Measurements from ENCODE around the gene PRAMEF33. TPM values are rescaled to one million over a fixed set of nuclear protein-coding genes. Genes with fewer than 3 reads are reported as not detected.
"Not testable (repeated sequence)": the region's sequence is repeated elsewhere in the genome, so short reads cannot be mapped to it uniquely, and the experiment has no call there.

Gene PRAMEF33
- total and polyA plus RNA-seq, 2 donors (not counting 3 experiments of a cell fraction or from before 2014, with no cell fraction given) = not detected

DNA sequence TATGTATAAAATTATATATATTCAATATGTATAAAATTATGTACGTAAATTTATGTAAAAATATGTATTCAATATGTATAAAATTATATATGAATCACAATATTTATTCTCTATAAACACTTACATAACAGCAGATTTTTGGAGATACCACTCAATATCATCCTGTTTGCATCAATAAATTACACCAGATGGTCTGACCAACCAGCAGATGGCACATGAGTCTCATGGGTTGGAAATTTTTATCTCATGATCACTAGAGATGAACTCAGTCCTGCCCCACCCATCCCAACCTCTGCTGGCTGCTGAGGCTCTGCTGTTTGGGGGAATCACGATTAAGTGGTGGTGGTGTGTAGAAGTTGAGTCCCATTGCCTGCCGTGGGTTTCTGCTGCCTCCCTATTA, 23.7 kb upstream of the PRAMEF33 start:
- POLR2A ChIA-PET; H4K20me1 ChIP-seq (replicated peaks; ENCODE audit: control insufficient read depth, extremely low read depth, insufficient read depth, low read length); H3K27ac ChIP-seq (ENCODE audit: insufficient read depth, low read depth, low read length); BruUV-seq (replicated peaks); H3K4me2 ChIP-seq (ENCODE audit: insufficient read depth, low read length); H3K4me3 ChIP-seq (replicated peaks in 1 of 3; ENCODE audit: insufficient read depth in 1 of 3, low read depth in 1 of 3, low read length in 3 of 3); H3K9ac ChIP-seq (replicated peaks; ENCODE audit: extremely low read depth, insufficient read depth, low read length); H3K4me1 ChIP-seq (ENCODE audit: control insufficient read depth, extremely low read depth, insufficient read depth, low read length); DNase-seq (ENCODE audit: low read depth, low spot score); H3K9me1 ChIP-seq (replicated peaks; ENCODE audit: control insufficient read depth, extremely low read depth, insufficient read depth, low read length); H2AFZ ChIP-seq (ENCODE audit: low read depth, low read length); intact Hi-C loops (cut with micrococcal nuclease); H3K9me3 ChIP-seq (replicated peaks; ENCODE audit: control insufficient read depth, insufficient read depth, low read length); FAIRE-seq; CTCF ChIA-PET; dilution Hi-C loops (cut with MboI; ENCODE audit: extremely low pct_ligation_motif_present, low sequenced_read_pairs); H3K27me3 ChIP-seq (ENCODE audit: control insufficient read depth in 2 of 2, insufficient read depth in 2 of 2, low read length in 2 of 2); H3K36me3 ChIP-seq (ENCODE audit: control insufficient read depth in 2 of 2, extremely low read depth in 1 of 2, insufficient read depth in 2 of 2, low read length in 2 of 2); H3K79me2 ChIP-seq (ENCODE audit: control insufficient read depth, insufficient read depth, low read length): not testable (repeated sequence)

DNA sequence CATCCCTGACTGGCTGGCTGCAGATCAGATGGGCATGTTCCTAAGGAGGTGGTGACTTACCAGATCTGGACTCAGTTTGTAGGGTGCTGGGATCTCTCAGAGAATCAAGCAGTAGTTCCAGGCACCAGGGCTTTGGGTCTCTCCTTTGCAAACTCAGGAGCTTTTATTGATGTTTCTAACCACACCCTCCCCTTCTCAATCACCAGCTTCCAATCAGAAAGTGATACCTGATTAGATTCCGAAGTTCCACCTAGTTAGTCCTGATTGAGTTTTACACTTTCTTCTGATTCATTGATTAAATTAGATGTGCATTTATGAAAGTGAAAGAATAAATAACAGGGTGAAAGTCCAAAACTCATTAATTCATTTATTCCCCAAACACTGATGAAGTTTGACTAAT, 18.3 kb upstream of the PRAMEF33 start, which contains the start of gene PRAMEF8:
PRAMEF8 (minus strand) TSS at position 101 of the 400 bp plus-strand sequence. CDS start 1,046 bp downstream, outside the sequence.
- H3K4me1 ChIP-seq (ENCODE audit: control insufficient read depth, extremely low read depth, insufficient read depth, low read length); POLR2A ChIA-PET; H3K27me3 ChIP-seq (ENCODE audit: control insufficient read depth in 2 of 2, insufficient read depth in 2 of 2, low read length in 2 of 2); DNase-seq (ENCODE audit: low read depth, low spot score); H3K9me1 ChIP-seq (replicated peaks; ENCODE audit: control insufficient read depth, extremely low read depth, insufficient read depth, low read length); H3K79me2 ChIP-seq (ENCODE audit: control insufficient read depth, insufficient read depth, low read length); H3K4me2 ChIP-seq (ENCODE audit: insufficient read depth, low read length); H3K27ac ChIP-seq (ENCODE audit: insufficient read depth, low read depth, low read length); FAIRE-seq; intact Hi-C loops (cut with micrococcal nuclease); H3K4me3 ChIP-seq (replicated peaks in 1 of 3; ENCODE audit: insufficient read depth in 1 of 3, low read depth in 1 of 3, low read length in 3 of 3); BruUV-seq (replicated peaks); H3K9ac ChIP-seq (replicated peaks; ENCODE audit: extremely low read depth, insufficient read depth, low read length); dilution Hi-C loops (cut with MboI; ENCODE audit: extremely low pct_ligation_motif_present, low sequenced_read_pairs); H3K9me3 ChIP-seq (replicated peaks; ENCODE audit: control insufficient read depth, insufficient read depth, low read length); CTCF ChIA-PET; H2AFZ ChIP-seq (ENCODE audit: low read depth, low read length); H4K20me1 ChIP-seq (replicated peaks; ENCODE audit: control insufficient read depth, extremely low read depth, insufficient read depth, low read length); H3K36me3 ChIP-seq (ENCODE audit: control insufficient read depth in 2 of 2, extremely low read depth in 1 of 2, insufficient read depth in 2 of 2, low read length in 2 of 2): not testable (repeated sequence)

DNA sequence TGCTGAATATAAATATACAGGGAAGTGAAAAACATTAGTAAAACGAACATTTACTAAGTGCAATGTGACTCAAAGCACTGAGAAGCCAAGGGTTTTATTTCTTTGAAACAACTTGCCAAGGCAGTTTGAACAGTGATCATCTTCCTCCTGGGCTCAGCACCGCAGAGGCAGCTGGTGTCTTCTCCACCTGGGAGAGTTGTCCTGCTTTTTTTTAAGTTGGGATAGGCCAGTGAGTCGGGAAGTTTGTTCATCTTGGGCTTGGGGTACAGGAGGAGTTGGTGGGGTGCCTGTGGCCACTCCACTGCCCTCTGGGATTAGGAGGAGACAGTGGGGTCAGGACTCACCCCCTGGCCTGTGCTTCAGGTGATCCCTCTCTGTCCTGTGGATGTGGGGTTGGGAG, 14.3 kb upstream of the PRAMEF33 start:
- BruUV-seq (replicated peaks); FAIRE-seq; H2AFZ ChIP-seq (ENCODE audit: low read depth, low read length); H3K4me2 ChIP-seq (ENCODE audit: insufficient read depth, low read length); DNase-seq (ENCODE audit: low read depth, low spot score); H3K9me3 ChIP-seq (replicated peaks; ENCODE audit: control insufficient read depth, insufficient read depth, low read length); H3K4me1 ChIP-seq (ENCODE audit: control insufficient read depth, extremely low read depth, insufficient read depth, low read length); CTCF ChIA-PET; intact Hi-C loops (cut with micrococcal nuclease); H3K36me3 ChIP-seq (ENCODE audit: control insufficient read depth in 2 of 2, extremely low read depth in 1 of 2, insufficient read depth in 2 of 2, low read length in 2 of 2); H3K27ac ChIP-seq (ENCODE audit: insufficient read depth, low read depth, low read length); H4K20me1 ChIP-seq (replicated peaks; ENCODE audit: control insufficient read depth, extremely low read depth, insufficient read depth, low read length); H3K4me3 ChIP-seq (replicated peaks in 1 of 3; ENCODE audit: insufficient read depth in 1 of 3, low read depth in 1 of 3, low read length in 3 of 3); H3K27me3 ChIP-seq (ENCODE audit: control insufficient read depth in 2 of 2, insufficient read depth in 2 of 2, low read length in 2 of 2); H3K9ac ChIP-seq (replicated peaks; ENCODE audit: extremely low read depth, insufficient read depth, low read length); POLR2A ChIA-PET; dilution Hi-C loops (cut with MboI; ENCODE audit: extremely low pct_ligation_motif_present, low sequenced_read_pairs); H3K79me2 ChIP-seq (ENCODE audit: control insufficient read depth, insufficient read depth, low read length); H3K9me1 ChIP-seq (replicated peaks; ENCODE audit: control insufficient read depth, extremely low read depth, insufficient read depth, low read length): not testable (repeated sequence)

DNA sequence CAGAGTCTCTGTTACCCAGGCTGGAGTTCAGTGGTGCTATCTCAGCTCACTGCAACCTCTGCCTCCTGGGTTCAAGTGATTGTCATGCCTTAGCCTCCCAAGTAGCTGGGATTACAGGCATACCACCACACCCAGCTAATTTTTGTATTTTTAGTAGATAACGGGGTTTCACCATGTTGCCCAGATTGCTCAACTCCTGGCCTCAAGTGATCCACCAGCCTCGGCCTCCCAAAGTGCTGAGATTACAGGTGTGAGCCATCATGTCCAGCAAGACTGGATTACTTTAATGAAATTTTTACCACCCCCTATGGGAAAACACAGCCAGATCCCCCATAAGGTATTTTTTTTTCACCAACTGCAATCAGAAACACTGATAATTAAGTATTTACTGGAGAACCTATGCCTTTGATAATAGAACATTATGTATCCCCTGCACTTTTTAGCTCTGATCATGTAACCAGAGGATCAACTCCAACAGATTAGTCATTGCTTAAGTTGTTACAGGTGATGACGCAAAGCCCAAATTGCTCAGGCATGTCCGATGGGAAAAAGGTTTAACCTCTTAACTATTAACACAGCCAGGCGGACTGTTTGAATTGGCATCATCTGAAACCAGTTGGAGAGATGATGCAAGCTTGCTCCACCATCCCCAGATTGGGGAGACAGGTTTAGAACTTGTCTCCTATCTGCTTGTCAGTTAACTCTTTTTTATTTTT, 6.0 kb upstream of the PRAMEF33 start:
- H3K9ac ChIP-seq (replicated peaks; ENCODE audit: extremely low read depth, insufficient read depth, low read length); H3K27ac ChIP-seq (ENCODE audit: insufficient read depth, low read depth, low read length); H3K4me3 ChIP-seq (replicated peaks in 1 of 3; ENCODE audit: insufficient read depth in 1 of 3, low read depth in 1 of 3, low read length in 3 of 3); intact Hi-C loops (cut with micrococcal nuclease); dilution Hi-C loops (cut with MboI; ENCODE audit: extremely low pct_ligation_motif_present, low sequenced_read_pairs); H3K79me2 ChIP-seq (ENCODE audit: control insufficient read depth, insufficient read depth, low read length); H3K4me1 ChIP-seq (ENCODE audit: control insufficient read depth, extremely low read depth, insufficient read depth, low read length); H3K36me3 ChIP-seq (ENCODE audit: control insufficient read depth in 2 of 2, extremely low read depth in 1 of 2, insufficient read depth in 2 of 2, low read length in 2 of 2); H2AFZ ChIP-seq (ENCODE audit: low read depth, low read length); H3K4me2 ChIP-seq (ENCODE audit: insufficient read depth, low read length); CTCF ChIA-PET; DNase-seq (ENCODE audit: low read depth, low spot score); H4K20me1 ChIP-seq (replicated peaks; ENCODE audit: control insufficient read depth, extremely low read depth, insufficient read depth, low read length); H3K27me3 ChIP-seq (ENCODE audit: control insufficient read depth in 2 of 2, insufficient read depth in 2 of 2, low read length in 2 of 2); BruUV-seq (replicated peaks); FAIRE-seq; H3K9me1 ChIP-seq (replicated peaks; ENCODE audit: control insufficient read depth, extremely low read depth, insufficient read depth, low read length); POLR2A ChIA-PET; H3K9me3 ChIP-seq (replicated peaks; ENCODE audit: control insufficient read depth, insufficient read depth, low read length): not testable (repeated sequence)
